Measurements from ENCODE around the gene CHST14.

- no peak for TF ChIP-seq CTCF (IDR thresholded peaks at IDR 0.05)
- TF ChIP-seq POLR2AphosphoS5 (IDR thresholded peaks at IDR 0.05) = no peak
- TF ChIP-seq EP300 (IDR thresholded peaks at IDR 0.05; ENCODE audit: low read depth) = no peak
These were observed 901 bp upstream of the CHST14 start for GRCh38 chr15:40469776-40470390.

All from transverse colon (tissue), 4 donors.